ENCODE data around the gene INTS15. TPM values are rescaled to one million over a fixed set of nuclear protein-coding genes. Genes with fewer than 3 reads are reported as not detected.
A peak's percentile ranks its signal among the peaks of the same experiment; 100 is the strongest.

The INTS15 gene
- total and polyA plus RNA-seq, 2 experiments from 2014 or later = 7.0 to 27.0 TPM

DNA sequence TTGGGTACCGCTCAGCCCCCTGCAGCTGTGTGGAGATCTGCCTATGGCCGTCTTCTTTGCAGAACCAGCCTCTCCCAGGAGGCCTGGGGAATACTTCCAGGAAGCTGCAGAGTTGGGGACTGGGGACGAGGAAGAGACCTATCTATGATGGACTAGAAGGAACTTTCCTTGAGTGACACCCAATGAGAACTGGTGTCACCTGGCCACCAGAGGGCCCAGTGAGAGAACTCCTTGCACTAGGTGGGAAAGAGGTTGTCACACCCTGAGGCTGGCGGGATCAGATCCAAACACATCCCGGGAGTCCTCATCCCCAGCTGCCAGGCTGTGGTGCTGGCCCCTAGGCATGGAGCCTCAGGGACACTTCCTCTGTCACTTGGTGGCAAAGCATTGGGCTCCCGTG is 33.6 kb upstream of the INTS15 start:
- Mint-ChIP-seq H3K27me3 (ENCODE audit: insufficient read depth, low read depth, poor library complexity) (peaks cover 11% of the 10 kb centered on the region), H3K27ac (no peak overlapping the region), H3K36me3 (ENCODE audit: low read depth) (no peaks in the 10 kb centered on the region), H3K4me3 (no peak overlapping the region), H3K4me1 (peaks cover 8% of the 10 kb centered on the region), H3K9me3 (no peaks in the 10 kb centered on the region; the same call in 2 of the 3 replicates)
- Histone ChIP-seq H3F3A (replicated peaks; ENCODE audit: low read depth) (no peaks in the 10 kb centered on the region), H3K4me2 (no peak overlapping the region), H3K4me3 (no peak overlapping the region), H3K4me1 (ENCODE audit: insufficient read depth) (peaks cover 14% of the 10 kb centered on the region; the same call in 1 of the 2 replicates), H3K36me3 (ENCODE audit: insufficient read depth) (no peaks in the 10 kb centered on the region), H3K9me2 (ENCODE audit: insufficient read depth) (0 out of 2 replicates have a peak, but pooled peaks cover 3% of the 10 kb centered on the region), H3K27ac (ENCODE audit: low read depth) (no peak overlapping the region), H3K79me2 (replicated peaks; ENCODE audit: insufficient read depth) (no peaks in the 10 kb centered on the region), H2AFZ (no peak overlapping the region; the same call in 1 of the 2 replicates), H3K27me3 (ENCODE audit: insufficient read depth) (no peaks in the 10 kb centered on the region), H4K20me1 (replicated peaks; ENCODE audit: insufficient read depth) (no peaks in the 10 kb centered on the region)
- peak; percentile 70 for ATAC-seq
- TF ChIP-seq CREB1 (CRISPR knock-in tag; IDR thresholded peaks at IDR 0.05; ENCODE audit: low read depth) = no peak
- TF ChIP-seq, protein P1, sequence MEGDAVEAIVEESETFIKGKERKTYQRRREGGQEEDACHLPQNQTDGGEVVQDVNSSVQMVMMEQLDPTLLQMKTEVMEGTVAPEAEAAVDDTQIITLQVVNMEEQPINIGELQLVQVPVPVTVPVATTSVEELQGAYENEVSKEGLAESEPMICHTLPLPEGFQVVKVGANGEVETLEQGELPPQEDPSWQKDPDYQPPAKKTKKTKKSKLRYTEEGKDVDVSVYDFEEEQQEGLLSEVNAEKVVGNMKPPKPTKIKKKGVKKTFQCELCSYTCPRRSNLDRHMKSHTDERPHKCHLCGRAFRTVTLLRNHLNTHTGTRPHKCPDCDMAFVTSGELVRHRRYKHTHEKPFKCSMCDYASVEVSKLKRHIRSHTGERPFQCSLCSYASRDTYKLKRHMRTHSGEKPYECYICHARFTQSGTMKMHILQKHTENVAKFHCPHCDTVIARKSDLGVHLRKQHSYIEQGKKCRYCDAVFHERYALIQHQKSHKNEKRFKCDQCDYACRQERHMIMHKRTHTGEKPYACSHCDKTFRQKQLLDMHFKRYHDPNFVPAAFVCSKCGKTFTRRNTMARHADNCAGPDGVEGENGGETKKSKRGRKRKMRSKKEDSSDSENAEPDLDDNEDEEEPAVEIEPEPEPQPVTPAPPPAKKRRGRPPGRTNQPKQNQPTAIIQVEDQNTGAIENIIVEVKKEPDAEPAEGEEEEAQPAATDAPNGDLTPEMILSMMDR (conservative IDR thresholded peaks at IDR 0.05; ENCODE audit: low read depth in 2 of 2) = peak; percentile 49 to 68
- DNase-seq (ENCODE audit: low spot score) = peak; percentile 74

DNA sequence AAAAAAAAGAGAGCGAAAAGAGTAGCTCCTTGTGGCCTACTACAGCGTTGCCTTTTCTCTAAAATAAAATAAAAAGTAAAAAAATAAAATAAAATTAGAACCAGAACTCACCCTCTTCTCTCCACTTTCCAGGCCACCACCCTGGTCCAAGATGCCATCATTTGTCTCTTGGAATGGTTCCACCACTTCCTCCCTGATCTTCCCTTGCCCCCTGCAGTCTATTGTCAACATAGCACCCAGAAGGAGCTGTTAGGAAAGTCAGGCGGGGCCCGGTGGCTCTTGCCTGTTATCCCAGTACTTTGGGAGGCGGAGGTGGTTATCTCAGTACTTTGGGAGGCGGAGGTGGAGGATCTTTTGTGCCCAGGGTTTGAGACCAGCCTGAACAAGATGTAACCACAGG is 31.0 kb upstream of the INTS15 start:
- Histone ChIP-seq H3K9me2 (ENCODE audit: insufficient read depth) (no peaks in the 10 kb centered on the region), H3K4me1 (ENCODE audit: insufficient read depth) (peaks cover 14% of the 10 kb centered on the region; the same call in 1 of the 2 replicates), H3K27me3 (ENCODE audit: insufficient read depth) (no peaks in the 10 kb centered on the region), H3K79me2 (replicated peaks; ENCODE audit: insufficient read depth) (no peaks in the 10 kb centered on the region), H3K4me2 (no peak overlapping the region), H3K4me3 (no peak overlapping the region), H4K20me1 (replicated peaks; ENCODE audit: insufficient read depth) (no peaks in the 10 kb centered on the region), H3K27ac (ENCODE audit: low read depth) (no peak overlapping the region), H3K36me3 (ENCODE audit: insufficient read depth) (no peaks in the 10 kb centered on the region), H3F3A (replicated peaks; ENCODE audit: low read depth) (no peaks in the 10 kb centered on the region), H2AFZ (peak overlapping the region; percentile 90; the same call in 1 of the 2 replicates)
- Mint-ChIP-seq H3K9me3 (no peaks in the 10 kb centered on the region; the same call in 2 of the 3 replicates), H3K4me1 (peaks cover 8% of the 10 kb centered on the region), H3K27ac (no peak overlapping the region), H3K4me3 (no peak overlapping the region), H3K36me3 (ENCODE audit: low read depth) (no peaks in the 10 kb centered on the region), H3K27me3 (ENCODE audit: insufficient read depth, low read depth, poor library complexity) (peaks cover 9% of the 10 kb centered on the region)
- DNase-seq (ENCODE audit: low spot score) (peak; percentile 87), ATAC-seq (peak; percentile 82)
- TF ChIP-seq JUNB (IDR thresholded peaks at IDR 0.05; ENCODE audit: unreplicated experiment) = no peak
- TF ChIP-seq POLR2AphosphoS5 (IDR thresholded peaks at IDR 0.05; ENCODE audit: low read depth) = no peak
- TF ChIP-seq EZH2 (IDR thresholded peaks at IDR 0.05; ENCODE audit: low read depth, unreplicated experiment) = no peak
- no peak for TF ChIP-seq STAT1 (IDR thresholded peaks at IDR 0.05; ENCODE audit: unreplicated experiment)
- no peak for TF ChIP-seq ZNF331 (CRISPR knock-in tag; IDR thresholded peaks at IDR 0.05; ENCODE audit: low read depth)
- no peak for TF ChIP-seq EZH2phosphoT487 (IDR thresholded peaks at IDR 0.05; ENCODE audit: unreplicated experiment)
- TF ChIP-seq, protein P2, sequence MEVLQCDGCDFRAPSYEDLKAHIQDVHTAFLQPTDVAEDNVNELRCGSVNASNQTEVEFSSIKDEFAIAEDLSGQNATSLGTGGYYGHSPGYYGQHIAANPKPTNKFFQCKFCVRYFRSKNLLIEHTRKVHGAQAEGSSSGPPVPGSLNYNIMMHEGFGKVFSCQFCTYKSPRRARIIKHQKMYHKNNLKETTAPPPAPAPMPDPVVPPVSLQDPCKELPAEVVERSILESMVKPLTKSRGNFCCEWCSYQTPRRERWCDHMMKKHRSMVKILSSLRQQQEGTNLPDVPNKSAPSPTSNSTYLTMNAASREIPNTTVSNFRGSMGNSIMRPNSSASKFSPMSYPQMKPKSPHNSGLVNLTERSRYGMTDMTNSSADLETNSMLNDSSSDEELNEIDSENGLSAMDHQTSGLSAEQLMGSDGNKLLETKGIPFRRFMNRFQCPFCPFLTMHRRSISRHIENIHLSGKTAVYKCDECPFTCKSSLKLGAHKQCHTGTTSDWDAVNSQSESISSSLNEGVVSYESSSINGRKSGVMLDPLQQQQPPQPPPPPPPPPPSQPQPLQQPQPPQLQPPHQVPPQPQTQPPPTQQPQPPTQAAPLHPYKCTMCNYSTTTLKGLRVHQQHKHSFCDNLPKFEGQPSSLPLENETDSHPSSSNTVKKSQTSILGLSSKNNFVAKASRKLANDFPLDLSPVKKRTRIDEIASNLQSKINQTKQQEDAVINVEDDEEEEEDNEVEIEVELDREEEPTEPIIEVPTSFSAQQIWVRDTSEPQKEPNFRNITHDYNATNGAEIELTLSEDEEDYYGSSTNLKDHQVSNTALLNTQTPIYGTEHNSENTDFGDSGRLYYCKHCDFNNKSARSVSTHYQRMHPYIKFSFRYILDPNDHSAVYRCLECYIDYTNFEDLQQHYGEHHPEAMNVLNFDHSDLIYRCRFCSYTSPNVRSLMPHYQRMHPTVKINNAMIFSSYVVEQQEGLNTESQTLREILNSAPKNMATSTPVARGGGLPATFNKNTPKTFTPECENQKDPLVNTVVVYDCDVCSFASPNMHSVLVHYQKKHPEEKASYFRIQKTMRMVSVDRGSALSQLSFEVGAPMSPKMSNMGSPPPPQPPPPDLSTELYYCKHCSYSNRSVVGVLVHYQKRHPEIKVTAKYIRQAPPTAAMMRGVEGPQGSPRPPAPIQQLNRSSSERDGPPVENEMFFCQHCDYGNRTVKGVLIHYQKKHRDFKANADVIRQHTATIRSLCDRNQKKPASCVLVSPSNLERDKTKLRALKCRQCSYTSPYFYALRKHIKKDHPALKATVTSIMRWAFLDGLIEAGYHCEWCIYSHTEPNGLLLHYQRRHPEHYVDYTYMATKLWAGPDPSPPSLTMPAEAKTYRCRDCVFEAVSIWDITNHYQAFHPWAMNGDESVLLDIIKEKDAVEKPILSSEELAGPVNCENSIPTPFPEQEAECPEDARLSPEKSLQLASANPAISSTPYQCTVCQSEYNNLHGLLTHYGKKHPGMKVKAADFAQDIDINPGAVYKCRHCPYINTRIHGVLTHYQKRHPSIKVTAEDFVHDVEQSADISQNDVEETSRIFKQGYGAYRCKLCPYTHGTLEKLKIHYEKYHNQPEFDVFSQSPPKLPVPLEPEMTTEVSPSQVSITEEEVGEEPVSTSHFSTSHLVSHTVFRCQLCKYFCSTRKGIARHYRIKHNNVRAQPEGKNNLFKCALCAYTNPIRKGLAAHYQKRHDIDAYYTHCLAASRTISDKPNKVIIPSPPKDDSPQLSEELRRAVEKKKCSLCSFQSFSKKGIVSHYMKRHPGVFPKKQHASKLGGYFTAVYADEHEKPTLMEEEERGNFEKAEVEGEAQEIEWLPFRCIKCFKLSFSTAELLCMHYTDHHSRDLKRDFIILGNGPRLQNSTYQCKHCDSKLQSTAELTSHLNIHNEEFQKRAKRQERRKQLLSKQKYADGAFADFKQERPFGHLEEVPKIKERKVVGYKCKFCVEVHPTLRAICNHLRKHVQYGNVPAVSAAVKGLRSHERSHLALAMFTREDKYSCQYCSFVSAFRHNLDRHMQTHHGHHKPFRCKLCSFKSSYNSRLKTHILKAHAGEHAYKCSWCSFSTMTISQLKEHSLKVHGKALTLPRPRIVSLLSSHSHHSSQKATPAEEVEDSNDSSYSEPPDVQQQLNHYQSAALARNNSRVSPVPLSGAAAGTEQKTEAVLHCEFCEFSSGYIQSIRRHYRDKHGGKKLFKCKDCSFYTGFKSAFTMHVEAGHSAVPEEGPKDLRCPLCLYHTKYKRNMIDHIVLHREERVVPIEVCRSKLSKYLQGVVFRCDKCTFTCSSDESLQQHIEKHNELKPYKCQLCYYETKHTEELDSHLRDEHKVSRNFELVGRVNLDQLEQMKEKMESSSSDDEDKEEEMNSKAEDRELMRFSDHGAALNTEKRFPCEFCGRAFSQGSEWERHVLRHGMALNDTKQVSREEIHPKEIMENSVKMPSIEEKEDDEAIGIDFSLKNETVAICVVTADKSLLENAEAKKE (CRISPR knock-in tag; IDR thresholded peaks at IDR 0.05) = 0 out of 2 replicates have a peak, but pooled peaks have one; percentile 58
- TF ChIP-seq, protein P1 (conservative IDR thresholded peaks at IDR 0.05; ENCODE audit: low read depth in 2 of 2) = peak; percentile 53 to 82

Measured in GM23338 (cell line).